ENCODE data around the gene LRRC4.

LRRC4 gene, protein sequence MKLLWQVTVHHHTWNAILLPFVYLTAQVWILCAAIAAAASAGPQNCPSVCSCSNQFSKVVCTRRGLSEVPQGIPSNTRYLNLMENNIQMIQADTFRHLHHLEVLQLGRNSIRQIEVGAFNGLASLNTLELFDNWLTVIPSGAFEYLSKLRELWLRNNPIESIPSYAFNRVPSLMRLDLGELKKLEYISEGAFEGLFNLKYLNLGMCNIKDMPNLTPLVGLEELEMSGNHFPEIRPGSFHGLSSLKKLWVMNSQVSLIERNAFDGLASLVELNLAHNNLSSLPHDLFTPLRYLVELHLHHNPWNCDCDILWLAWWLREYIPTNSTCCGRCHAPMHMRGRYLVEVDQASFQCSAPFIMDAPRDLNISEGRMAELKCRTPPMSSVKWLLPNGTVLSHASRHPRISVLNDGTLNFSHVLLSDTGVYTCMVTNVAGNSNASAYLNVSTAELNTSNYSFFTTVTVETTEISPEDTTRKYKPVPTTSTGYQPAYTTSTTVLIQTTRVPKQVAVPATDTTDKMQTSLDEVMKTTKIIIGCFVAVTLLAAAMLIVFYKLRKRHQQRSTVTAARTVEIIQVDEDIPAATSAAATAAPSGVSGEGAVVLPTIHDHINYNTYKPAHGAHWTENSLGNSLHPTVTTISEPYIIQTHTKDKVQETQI

DNA sequence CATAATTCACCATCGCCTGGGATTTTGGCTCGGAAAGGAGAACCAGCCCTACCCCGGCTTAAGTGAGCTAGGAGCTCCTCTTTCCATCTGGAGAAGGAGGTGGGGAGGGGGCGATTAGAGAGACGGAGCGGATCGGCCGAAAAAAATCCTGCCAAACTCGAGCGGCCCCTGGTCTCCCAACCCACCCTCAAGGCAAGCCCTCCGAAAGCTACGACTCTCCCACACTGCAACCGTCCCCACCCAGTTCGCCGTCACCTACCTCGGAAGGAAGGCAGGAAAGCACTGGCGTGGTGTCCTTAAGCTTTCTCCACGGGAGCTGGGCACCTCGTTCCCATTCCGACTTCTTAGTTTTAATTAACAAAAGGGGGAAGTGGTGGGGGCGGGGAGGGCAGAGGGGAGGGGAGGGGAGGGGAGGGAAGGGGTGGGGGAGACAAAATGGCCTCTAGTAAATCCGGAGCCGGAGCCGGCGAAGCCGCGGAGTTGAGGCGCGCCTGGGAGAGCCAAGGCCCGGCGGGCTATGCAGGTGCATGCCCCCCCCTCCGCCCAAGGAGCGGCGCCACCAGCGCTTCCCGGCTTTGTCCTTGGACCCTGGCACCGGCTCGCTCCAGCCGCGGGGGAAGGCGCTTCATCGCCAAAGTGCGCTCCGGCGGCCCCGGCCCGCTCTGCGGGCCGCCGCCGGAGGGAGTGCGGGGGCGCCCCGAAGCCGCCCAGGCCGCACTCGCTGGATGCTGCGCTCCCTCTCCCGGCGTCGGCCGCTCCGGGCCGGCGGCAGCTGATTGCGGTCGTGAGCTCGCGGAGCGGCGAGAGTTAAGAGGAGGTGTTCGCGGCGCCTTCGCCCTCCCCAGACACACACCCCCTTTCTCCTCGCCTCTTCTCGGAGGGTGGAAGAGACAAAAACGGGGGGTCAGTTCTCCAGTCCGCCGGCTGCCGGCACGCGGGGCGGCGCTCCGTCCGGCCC lies at the start of gene LRRC4:
Gene LRRC4 (minus strand): TSS at position 784 of the 958 bp plus-strand sequence. CDS start 797 bp downstream, outside the sequence.
- DNase-seq: no peak

DNA sequence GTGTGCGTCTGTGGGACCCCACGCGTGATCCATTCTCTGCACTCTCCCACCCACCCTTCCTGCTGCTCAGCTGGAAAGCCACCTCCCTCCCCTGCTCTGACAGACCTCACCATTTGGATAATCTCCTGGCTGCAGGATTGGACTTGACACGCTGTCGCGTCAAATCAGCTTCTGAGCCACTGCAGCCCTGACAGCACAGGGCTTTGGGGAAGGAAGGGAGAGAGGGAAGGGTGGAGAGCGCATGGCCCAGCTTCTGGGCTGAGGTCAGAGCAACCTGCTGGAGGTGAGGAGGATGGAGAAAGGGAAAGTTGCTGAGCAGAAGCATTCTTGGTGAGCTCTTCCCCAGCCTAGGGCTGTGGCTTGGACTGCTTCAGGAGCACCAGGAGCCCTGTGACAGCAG lies 48.9 kb upstream of the LRRC4 start:
- DNase-seq: no peak

DNA sequence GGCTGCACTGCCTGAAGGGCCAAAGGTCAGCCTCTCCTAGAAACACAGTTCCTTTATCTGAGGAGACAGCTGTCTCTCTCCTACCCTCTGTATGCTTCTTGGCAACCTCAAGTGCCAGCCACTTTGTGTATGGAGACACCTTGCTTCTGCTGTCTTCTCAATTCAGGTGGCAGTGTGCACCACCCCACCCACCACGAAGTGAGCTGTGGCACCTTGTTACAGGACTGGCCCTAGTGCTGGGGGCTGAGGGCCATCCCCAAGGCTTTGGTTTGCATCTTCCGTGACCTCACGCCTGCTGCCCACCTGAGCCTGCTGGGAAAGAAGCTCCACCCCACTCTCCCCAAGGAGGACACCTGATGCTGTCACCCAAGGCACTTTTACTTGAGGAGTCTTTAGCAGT lies 47.1 kb upstream of the LRRC4 start:
- DNase-seq: no peak

DNA sequence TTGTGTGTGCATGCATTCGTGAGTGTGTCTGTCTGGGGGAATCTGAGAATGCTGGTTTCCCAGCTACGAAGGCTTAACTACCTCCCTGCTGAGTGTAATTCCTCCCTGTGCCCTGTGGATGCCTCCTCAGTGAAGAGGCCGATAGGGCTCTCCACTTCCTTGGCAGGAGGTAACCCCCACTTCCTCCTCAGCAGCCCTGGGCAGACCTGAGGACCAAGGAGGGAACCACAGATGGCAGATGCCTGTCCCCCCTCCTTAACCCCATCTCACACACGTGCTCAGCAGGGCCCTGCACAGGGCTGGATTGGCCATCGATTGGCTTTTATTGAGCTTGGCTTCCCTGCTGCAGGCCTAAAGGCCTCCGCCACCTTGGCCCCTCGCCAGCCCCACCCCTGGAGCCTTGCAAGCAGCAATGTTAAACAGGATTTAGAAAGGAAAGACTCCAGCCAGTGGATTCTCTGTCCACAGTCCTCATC lies 45.6 kb upstream of the LRRC4 start:
- DNase-seq: peak; percentile 30 to 56

DNA sequence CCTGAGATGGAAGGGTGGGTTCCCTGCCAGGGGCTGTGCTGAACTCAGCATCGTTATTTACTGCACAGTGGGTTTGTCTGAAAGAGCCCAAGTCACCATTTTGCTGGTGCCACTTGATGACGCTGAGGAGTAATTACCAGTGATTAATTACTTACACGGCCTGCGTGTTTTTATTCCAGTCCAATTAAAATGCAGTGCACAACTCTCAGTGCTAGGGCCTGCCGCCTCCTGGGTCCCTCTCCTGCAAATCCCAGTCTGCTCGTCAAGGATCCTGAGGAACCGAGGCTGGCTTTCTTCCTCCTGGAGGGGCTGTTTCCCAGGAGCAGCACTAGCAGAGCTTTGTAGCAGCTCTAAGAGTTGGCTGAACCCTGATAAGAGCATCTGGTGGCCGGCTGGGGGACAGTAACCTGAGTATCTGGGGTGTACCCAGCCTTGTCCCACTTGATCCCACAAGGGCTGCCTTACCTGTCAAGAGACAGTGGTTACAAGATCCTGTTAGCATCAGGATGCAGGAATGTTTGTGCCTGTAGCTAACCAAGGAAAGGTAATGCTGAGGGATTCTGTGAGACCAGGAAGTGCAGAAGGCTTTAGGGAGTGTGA lies 45.1 kb upstream of the LRRC4 start:
- DNase-seq: peak in 1 of 2 experiments; percentile 29

DNA sequence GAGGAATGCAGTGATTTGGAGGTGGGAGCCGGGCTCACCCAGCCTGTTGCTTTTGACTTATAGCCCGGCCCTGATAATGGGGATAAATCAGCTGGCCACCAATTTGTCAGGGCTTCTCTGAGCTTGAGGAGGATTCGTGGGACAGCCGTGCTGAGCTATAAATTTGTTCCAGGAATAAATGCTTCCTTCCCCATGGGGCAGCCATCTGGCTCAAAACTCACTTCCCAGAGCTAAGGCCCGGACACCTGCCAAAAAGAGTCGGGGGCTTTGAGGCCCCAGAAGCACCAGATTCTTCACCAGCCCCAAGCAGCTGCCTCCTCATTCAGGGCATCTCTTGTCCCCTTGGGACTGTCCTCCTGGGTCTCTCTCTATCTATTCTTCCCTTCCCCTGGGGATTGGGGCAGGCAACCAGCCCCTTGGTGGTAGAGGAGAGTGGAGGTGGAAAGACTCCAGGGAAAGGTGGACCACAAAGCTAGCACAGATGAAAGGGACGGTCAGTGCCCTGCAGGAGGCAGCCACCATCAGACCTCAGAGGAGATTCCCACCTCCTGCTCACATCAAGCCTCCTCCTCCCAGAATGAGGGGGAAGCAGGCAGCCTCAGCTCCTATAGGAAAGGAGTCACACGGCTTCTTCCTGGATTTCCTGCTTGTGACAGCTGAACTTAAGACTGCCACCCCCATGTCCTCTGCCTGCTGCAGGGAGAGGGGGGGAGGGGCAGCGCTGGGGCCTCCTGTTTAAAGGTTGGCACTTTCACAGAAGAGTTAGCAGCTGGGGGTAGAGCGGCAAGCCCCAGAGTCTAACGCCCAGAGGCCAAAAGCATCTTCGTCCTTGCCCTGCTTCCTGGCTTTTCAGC lies 44.2 kb upstream of the LRRC4 start:
- peak in 1 of 2 experiments; percentile 26 for DNase-seq

DNA sequence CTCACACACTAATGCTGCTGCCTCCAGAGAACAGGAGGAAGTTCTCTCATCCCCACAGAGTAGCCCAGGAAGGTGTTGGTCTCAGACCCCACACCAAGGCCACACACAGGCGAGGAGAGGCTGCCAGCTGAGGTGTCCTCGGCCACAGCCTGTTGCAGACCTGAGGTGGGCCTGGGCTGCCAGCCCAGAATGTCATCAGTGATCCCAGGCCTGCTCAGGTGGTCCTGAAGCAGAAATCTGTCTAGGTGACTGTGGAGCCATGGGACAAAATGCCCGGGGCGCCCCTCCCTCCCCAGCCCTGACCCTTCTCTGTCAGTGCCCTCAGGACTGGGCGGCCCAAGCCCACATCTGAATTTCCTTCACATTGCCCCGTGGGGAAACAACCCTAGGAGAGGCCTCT lies 43.5 kb upstream of the LRRC4 start:
- no peak for DNase-seq

DNA sequence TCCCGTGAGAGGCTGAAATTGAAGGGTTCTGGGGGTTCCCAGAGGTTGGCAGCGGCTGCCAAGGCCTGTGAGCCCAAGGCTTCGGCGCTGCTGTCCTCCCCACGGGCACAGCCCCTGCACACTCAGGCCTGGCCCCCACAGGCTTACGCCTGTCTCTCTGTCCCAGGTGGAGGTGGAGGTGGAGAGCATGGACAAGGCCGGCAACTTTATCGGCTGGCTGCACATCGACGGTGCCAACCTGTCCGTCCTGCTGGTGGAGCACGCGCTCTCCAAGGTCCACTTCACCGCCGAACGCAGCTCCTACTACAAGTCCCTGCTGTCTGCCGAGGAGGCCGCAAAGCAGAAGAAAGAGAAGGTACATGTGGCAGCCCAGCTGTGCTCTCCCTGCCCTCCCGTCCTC lies 43.1 kb upstream of the LRRC4 start:
- no peak for DNase-seq

DNA sequence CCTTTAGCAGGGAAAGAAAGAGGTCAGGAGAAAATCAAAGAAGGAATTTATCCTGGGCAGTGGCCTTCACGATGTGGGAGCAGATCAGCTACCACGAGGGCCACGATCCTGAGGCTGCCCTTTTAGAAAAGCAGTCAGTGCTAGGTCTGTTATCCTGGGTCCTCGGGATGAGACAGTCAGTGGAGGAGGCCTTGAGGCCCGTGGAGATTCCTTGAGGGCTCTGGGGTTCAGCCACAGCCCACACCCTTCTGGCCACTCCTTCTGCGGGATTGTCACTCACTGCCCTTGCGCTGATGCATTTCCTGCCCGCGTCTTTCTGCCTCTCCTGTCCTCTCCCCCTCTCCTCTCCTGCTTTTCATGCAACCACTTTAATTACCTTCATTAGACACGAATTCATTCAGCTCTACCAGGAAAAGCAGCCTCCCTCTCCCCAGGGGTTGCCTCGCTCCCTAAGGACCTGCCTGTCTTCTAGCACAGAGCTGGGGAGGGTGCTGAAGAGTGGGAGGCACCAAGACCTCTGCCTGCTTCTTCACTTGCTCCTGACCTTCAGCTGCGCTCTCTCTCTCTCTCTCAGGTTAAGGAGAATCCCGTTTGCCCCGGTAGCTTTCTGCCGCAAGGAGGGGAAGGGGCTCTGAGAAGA lies 42.6 kb upstream of the LRRC4 start:
- no peak for DNase-seq

DNA sequence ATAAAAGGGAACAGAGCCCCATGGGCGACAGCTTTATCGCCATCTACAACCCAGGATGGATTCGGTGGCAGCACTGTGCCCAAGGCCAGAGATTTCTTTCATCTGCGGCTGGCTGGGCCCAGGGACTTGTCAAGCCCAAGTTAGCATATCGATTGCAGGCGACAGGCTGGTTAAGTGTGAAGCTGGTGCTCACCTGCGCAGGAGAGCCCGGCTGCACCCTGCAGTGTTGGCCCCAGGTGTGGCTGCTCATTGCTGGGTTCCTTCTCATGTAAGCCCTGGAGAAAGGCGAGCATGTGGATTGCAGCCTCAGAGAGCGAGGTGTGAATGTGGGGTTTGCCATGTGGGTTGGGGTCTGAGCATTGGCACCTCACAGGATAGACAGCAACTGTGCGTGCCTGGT lies 40.6 kb upstream of the LRRC4 start:
- DNase-seq: no peak

DNA sequence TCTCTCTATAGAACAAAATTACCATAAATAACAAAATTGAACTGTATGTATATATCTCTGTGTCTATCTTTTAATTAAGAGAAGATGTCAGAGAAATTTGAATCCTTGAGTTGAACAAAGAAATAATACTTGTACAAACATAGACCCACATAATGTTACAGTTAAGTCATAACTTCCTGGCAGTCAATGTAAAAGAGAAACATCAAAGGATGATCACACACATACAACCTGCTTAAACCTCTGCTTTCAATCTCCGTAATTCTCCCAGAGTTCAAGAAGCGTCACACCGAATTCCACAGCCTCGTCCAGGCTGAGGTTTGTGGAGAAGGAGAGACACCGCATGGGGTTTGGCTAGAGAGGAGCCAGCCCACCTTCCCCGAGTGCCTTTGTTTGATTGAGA lies 40.1 kb upstream of the LRRC4 start:
- DNase-seq: no peak

DNA sequence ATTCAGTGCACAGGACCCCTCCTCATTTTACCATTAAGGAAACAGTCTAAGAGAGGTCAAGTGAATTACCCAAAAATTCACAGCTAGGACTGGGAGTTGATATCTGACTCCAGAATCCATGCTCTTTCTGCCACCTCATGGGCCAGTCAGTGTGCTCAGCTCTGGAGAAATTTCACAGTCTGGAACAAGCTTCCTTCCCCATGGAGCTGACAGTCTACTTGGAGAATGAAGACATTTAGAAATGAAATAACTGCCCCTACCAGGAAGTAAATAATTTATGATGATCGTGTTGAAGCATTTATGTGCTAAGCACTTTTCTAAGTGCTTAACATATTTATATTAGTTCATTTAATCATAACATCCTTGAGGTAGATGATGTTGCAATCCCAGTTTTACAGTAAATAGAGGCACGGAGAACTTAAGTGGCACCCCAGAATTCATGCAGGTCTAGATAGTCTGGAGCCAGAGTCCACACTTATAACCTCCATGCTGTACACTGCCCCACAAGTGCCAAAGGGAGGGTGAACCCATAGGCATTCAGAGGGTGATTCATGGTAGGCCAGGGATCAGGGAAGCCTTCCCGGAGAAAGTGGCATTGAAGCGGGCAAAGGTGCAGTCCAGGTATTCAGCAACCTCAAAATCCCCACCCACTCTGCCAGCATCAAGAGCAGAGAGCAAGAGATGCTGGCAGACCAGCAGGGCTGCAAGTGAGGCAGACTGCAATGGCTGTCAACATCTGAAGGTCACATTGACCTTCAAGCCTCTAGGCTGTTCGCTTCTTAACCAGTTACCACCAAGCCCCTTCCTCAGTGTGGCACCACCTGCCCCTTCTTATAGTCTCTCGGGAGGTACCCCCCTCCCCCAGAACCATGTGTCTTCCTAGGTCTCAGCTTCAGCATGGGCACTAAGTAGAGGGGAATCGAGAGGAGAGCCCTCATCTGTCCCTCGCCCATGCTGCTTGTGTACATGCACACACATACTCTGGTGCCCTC lies 38.4 kb upstream of the LRRC4 start:
- DNase-seq: no peak

DNA sequence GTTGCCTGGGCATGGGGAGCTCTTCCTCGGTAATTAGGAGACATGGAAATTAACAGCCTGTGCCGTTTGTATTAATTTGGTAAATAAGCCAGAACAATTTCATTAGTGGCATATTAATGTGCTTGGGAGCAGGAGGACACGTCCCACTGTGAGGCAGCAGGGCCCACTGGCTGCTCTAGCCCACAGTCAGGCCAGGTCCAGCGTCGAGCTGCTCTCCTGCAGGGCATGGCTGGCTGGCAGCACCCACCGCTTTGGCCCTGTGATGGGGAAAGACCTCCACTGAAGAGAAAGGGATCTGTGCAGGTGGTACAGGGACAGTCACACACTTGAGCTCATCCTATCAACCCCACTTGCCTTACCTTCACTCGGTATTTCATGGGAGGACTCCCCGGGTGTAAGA lies 37.5 kb upstream of the LRRC4 start:
- no peak for DNase-seq

DNA sequence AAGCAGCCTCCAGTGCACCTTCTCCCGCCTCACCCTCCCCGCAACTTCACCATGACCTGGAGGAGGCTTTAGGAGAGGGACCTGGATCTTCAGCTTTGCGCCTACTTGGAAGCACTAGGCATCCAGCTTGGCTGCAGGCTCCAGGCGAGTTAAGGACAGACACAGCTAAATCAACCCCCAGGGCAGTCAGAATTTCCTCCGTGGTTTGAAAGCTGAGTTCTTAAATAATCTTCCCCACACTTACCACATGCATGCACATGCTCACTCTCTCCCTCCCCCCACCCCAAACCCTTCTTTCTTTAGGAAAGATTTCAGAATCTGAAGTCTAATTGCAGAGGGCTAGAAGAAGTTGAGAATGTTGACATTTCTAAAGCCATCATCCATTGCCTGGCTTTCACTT lies 36.7 kb upstream of the LRRC4 start:
- DNase-seq: no peak

DNA sequence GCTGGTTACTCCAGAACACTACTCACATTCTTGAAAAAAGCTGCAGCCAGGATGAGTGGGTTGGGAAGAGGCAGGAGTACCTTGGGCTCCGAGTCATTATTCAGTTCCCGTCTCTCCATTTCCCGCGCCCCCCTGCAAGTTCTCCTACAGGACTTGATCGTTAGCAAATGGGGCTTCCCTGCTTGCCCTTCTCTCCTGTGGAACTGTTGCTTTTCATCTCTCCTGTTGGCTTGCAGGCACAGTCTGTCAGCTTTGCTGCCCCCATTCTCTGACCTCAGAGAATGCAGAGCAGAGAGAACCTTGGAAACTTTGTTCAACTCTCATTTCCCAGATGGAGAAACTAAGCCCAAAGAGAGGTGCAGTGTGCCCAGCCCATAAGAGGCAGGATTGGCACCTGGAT lies 35.6 kb upstream of the LRRC4 start:
- DNase-seq: no peak

DNA sequence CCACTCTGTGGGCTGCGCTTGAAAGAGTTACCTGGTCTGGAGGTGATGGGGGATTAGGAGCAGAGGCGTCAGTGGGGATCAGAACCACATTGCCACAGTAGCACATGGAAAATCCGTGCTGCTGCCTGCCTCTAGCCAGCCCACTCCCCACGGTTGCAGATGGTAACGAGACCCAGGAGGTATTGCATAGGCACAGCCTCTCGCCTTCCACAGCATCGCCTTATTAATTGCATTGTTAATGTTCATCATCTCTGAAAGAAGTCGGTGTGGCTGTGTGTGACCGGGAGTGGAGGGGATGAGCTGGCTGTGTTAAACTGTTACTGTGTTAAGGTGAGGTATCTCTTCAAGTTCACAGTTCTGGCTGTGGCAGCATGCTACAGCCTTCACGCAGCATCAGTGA lies 35.2 kb upstream of the LRRC4 start:
- DNase-seq: no peak

DNA sequence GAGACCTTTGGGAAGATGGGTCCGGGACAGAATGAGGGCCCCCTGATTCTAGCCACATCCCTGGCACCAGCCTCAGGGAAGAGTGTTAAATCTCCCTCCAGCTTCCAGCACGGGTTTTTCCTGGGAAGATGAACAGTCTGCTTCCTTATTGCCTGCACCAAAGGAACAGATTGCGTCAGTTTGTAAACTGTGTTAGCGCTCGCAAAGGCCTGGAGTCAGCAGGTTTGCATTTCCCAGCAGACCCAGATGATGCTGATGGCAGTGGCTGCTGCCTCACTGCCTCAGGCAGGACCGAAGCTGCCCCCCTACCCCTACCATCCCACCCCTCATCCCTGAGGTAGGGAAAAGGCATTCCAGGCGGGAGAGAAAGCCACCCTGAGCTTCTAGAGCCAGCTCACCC lies 34.6 kb upstream of the LRRC4 start:
- no peak for DNase-seq

DNA sequence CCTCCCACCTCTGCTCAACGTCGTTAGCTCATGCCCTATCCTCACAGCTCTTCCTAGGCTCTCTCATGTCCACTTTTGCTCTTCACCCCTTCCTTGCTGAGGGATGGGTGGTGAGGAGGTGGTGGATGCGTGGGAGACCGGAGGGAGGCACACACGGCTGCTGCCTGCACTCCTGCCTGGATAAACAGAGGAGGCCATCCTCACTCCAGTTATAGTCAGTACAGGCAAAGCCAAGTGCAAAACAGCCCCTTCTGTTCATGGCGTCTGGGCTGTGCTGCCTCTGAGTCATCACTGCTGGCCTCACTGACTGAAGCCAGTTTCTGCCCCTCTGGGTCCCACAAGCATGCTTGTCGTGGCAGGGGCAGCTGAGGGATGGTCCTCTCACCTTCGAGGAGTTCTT lies 31.9 kb upstream of the LRRC4 start:
- DNase-seq: no peak

DNA sequence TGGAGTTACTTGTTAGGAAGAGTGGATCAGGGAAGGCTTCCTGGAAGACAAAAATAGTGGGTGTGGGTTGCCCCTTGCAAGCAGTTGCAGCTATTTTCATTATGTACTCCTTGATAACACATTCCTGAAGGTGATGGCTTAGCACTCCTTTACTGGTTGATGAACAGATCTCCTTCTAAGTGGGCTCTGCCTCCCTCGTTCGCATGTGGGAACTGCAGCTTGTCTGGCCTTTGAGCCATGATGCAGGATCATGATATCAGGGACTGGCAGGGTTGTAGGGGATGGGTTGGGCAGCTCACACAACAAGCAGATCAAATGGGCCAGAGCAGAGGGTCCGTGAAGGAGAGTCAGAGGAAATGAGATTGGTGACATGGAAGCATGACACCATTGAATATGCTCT lies 28.8 kb upstream of the LRRC4 start:
- DNase-seq: no peak
